ENCODE results near the gene SCGB1A1.

SCGB1A1 gene

DNA sequence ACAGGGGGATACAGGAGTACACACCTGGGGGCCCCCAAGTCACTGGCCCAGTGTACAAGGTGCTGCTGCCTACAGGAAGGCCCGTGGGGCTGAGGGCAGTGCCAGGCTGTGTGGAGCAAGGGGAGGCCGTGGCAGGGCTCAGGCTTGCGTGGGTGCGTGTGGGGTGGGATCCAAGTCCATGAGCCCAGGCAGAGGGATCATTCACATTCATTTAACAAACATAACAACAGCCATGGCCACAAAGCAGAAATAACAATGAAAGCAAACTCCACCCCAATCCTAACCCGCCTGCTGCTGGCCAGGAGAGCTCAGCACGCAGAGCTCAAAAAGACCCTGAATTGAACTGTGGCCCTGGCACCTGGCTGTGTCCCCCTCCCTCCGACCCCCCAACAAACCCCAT lies 17.0 kb upstream of the SCGB1A1 start:
- H2AFZ ChIP-seq (ENCODE audit: low read depth, low read length, severe bottlenecking) = no peak overlapping the region

GRCh38 chr11:62402226-62402959 lies 16.4 kb upstream of the SCGB1A1 start:
- H2AFZ ChIP-seq (ENCODE audit: low read depth, low read length, severe bottlenecking) = no peak overlapping the region
- H3K9me2 ChIP-seq (replicated peaks; ENCODE audit: insufficient read depth, low read length) = no peaks in the 10 kb centered on the region

More for the DNA sequence above, 17.0 kb upstream of the SCGB1A1 start:
- H3K9me2 ChIP-seq (replicated peaks; ENCODE audit: insufficient read depth, low read length) = no peaks in the 10 kb centered on the region
- H3K27ac ChIP-seq (ENCODE audit: low read depth, low read length) = no peak overlapping the region
- no peaks in the 10 kb centered on the region for H3K36me3 ChIP-seq (ENCODE audit: low read length)
- no peak overlapping the region for H3K4me3 ChIP-seq (ENCODE audit: insufficient read depth, low read length, poor library complexity, severe bottlenecking)
- TF ChIP-seq CTCF (IDR thresholded peaks at IDR 0.05; ENCODE audit: insufficient read depth, low read length, poor library complexity, severe bottlenecking) (no peak), EZH2phosphoT487 (conservative IDR thresholded peaks at IDR 0.05; ENCODE audit: low read length) (no peak)
- no peaks in the 10 kb centered on the region for H4K20me1 ChIP-seq (ENCODE audit: low read depth, low read length)
- no peak overlapping the region for H3K4me2 ChIP-seq (ENCODE audit: low read depth, low read length, poor library complexity, severe bottlenecking)
- no peaks in the 10 kb centered on the region for H3K9me3 ChIP-seq (ENCODE audit: insufficient read depth, low read length)
- no peak overlapping the region for H3K9ac ChIP-seq (ENCODE audit: low read length)
- no peaks in the 10 kb centered on the region for H3K27me3 ChIP-seq (ENCODE audit: low read length)
- H3K79me2 ChIP-seq (ENCODE audit: insufficient read depth, low read length) = no peaks in the 10 kb centered on the region
- H3F3A ChIP-seq (ENCODE audit: insufficient read depth) = no peaks in the 10 kb centered on the region

DNA sequence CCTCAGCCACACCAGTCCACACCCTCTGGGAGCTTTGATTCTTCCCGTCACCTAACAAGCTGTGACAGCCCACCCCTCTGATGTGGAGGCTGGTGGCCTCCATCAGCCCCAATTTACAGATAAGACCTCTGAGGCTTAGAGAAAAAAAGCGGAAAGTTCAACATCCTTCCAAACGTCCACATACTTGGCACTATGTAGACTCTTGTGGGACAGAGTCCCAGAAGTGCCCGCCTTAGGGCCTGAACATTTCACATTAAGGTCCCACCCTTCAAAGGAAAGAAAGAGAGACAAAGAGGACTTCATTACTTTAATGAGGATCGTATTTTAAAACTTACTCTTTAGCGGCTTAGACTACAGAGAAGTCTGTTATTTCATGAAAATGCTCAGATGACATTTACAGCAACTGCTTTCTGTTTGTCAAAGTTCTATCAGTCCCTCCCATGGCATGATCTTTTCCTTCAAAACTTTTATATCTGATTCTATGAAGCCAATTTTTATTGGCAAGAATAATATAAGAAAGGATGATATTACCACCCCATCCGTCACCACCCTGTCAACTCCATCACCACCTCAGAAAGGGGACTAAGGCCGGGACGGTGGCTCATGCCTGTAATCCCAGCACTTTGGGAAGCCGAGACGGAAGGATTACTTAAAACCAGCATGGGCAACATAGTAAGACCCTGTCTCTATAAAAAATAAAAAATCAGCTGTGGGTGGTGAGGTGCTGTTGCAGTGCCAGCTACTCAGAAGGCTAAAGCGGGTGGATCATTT lies 15.7 kb upstream of the SCGB1A1 start:
- Histone ChIP-seq H3K9me2 (replicated peaks; ENCODE audit: insufficient read depth, low read length) (no peaks in the 10 kb centered on the region), H2AFZ (ENCODE audit: low read depth, low read length, severe bottlenecking) (no peak overlapping the region), H3K4me2 (ENCODE audit: low read depth, low read length, poor library complexity, severe bottlenecking) (no peak overlapping the region), H3K27ac (ENCODE audit: low read depth, low read length) (no peak overlapping the region), H3F3A (ENCODE audit: insufficient read depth) (no peaks in the 10 kb centered on the region), H3K79me2 (ENCODE audit: insufficient read depth, low read length) (no peaks in the 10 kb centered on the region), H4K20me1 (ENCODE audit: low read depth, low read length) (no peaks in the 10 kb centered on the region), H3K9ac (ENCODE audit: low read length) (no peak overlapping the region), H3K36me3 (ENCODE audit: low read length) (no peaks in the 10 kb centered on the region), H3K27me3 (ENCODE audit: low read length) (no peaks in the 10 kb centered on the region), H3K9me3 (ENCODE audit: insufficient read depth, low read length) (no peaks in the 10 kb centered on the region), H3K4me3 (ENCODE audit: insufficient read depth, low read length, poor library complexity, severe bottlenecking) (no peak overlapping the region)
- TF ChIP-seq CTCF (IDR thresholded peaks at IDR 0.05; ENCODE audit: insufficient read depth, low read length, poor library complexity, severe bottlenecking) (no peak), EZH2phosphoT487 (conservative IDR thresholded peaks at IDR 0.05; ENCODE audit: low read length) (no peak)

More at GRCh38 chr11:62402226-62402959, 16.4 kb upstream of the SCGB1A1 start:
- Histone ChIP-seq H3K27me3 (ENCODE audit: low read length) (no peaks in the 10 kb centered on the region), H4K20me1 (ENCODE audit: low read depth, low read length) (no peaks in the 10 kb centered on the region), H3F3A (ENCODE audit: insufficient read depth) (no peaks in the 10 kb centered on the region), H3K4me3 (ENCODE audit: insufficient read depth, low read length, poor library complexity, severe bottlenecking) (no peak overlapping the region), H3K9me3 (ENCODE audit: insufficient read depth, low read length) (no peaks in the 10 kb centered on the region), H3K36me3 (ENCODE audit: low read length) (no peaks in the 10 kb centered on the region), H3K79me2 (ENCODE audit: insufficient read depth, low read length) (no peaks in the 10 kb centered on the region), H3K9ac (ENCODE audit: low read length) (no peak overlapping the region), H3K27ac (ENCODE audit: low read depth, low read length) (no peak overlapping the region), H3K4me2 (ENCODE audit: low read depth, low read length, poor library complexity, severe bottlenecking) (no peak overlapping the region)
- TF ChIP-seq EZH2phosphoT487 (conservative IDR thresholded peaks at IDR 0.05; ENCODE audit: low read length) = no peak
- no peak for TF ChIP-seq CTCF (IDR thresholded peaks at IDR 0.05; ENCODE audit: insufficient read depth, low read length, poor library complexity, severe bottlenecking)
